Hippocampal formation (tissue), 2 donors: ENCODE results near the gene AGBL1.

Experiments used
- DNase-seq, 2 donors: peaks; one replicate each; lab custom pipeline; 2025; lab: John Stamatoyannopoulos, UW

AGBL1 gene

GRCh38 chr15:86590461-86590860 lies 510.8 kb downstream of the AGBL1 start:
- DNase-seq = no peak

DNA sequence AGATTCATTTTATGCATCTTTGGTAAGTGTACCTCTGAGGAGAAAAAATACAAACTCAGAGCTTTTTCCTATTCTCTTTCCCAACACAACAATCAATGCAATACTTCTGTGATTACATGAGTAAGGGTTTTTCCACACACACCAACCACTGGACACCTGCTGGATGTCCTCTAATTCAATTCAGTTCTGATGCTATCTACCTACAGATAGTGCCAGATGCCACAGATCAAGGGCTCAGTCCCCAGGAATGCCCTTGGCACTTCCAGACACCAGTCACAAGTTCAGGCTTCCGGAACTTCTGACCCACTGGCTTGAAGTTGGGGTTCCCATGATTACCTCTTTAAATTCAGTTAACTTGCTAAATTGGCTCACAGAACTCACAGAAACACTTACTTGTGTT lies 511.5 kb downstream of the AGBL1 start:
- no peak for DNase-seq

- DNase-seq = no peak
Observed at GRCh38 chr15:86591994-86592735, 512.5 kb downstream of the AGBL1 start.

DNA sequence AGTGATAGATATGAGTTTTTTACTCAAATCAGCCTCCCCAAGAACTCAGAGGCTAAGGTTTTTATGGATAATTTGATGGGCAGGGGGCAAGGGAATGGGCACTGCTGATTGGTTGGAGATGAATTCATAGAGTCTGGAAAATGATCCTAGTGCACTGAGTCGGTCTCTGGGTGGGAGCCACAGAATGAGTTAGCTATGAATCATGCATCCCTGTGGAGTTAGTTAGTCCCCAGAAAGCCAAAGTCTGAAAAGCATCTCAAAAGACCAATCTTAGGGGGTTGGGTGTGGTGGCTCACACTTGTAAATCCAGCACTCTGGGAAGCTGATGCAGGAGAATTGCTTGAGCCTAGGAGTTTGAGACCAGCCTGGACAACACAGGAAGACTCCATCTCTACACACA lies 516.1 kb downstream of the AGBL1 start:
- DNase-seq = no peak

- peak in 1 of 2 donors; percentile 10 for DNase-seq
Observed at GRCh38 chr15:86603466-86603865, 523.8 kb downstream of the AGBL1 start.

GRCh38 chr15:86608461-86609205 lies 529.0 kb downstream of the AGBL1 start:
- DNase-seq = no peak

GRCh38 chr15:86609275-86609674 lies 529.6 kb downstream of the AGBL1 start:
- no peak for DNase-seq

DNA sequence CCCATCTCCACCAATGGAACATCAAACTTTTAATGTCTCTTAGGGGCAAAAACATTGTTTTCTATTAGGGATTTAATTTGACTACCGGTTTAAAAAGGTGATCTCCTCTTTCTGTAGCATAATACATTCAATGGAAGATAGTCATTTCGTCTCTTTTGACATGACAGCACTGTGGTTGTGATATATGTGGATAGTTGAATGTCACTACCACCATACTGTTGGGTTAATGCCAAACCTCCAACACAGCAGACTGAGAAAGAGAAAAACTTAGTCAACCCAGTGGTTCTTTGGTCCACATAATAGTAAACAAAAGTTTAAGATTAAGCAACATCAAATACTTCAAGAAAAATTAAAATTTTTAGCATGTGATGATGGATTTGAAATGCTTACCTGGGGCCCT lies 530.4 kb downstream of the AGBL1 start:
- no peak for DNase-seq

- no peak for DNase-seq
Observed at GRCh38 chr15:86611417-86612040, 531.9 kb downstream of the AGBL1 start.

DNA sequence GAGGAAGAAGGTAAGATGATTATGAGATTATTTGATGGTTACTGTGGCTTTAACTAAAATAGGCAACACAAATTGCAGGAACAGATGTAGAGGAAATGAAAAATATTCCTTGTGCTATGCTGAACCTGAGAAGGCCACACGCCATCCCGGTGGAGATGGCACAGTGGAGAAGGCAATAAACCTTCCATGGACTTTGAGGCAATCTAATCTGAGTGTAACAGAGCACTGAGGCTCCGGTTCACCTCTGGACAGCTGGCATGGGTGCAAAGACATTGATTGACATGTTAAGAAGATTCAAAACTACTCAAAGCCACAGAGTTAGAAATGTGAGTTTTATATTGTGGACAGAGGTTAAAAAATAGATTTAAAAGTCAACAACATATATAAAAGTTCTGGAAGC lies 535.7 kb downstream of the AGBL1 start:
- no peak for DNase-seq

- no peak for DNase-seq
Observed at GRCh38 chr15:86615816-86616215, 536.1 kb downstream of the AGBL1 start.

DNA sequence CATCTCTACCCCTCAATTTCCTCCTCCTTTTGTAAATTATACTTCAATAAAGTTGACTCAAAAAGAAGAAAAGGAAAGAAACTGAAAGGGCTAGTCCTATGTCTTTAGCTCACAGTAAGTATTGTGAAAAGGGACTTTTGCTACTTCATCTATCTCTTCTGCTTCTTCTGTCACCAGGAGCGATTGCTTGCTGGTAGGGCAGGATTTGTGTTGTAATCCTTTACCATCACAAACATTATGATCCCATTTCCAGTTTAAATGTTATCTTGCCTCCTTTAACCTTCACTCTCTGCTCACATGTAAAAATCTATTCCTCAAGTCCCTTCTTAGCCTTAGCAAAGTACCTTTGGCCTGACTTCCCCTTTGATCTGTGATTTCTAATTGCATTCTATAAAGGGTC lies 537.1 kb downstream of the AGBL1 start:
- no peak for DNase-seq

DNA sequence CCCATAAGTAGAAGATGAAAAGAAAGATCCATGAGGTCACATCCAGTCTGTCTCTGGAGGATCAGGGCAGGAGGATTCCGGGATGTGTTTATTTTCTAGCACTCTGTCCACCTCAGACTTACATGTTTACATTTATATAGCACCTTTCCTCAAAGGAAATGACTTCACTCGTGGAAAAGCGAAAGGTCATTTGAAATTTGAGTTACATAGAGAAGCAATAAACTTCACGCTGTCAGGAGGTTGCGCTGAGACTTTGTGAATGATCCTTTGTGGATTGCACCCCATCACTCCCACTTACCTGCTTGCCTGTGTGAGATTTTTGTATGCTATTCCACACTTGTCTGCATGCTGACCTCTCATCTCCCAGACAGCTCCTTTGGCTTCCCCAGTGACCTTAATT lies 540.5 kb downstream of the AGBL1 start:
- no peak for DNase-seq

- no peak for DNase-seq
Observed at GRCh38 chr15:86620641-86621349, 541.1 kb downstream of the AGBL1 start.

GRCh38 chr15:86623236-86623635 lies 543.6 kb downstream of the AGBL1 start:
- no peak for DNase-seq

DNA sequence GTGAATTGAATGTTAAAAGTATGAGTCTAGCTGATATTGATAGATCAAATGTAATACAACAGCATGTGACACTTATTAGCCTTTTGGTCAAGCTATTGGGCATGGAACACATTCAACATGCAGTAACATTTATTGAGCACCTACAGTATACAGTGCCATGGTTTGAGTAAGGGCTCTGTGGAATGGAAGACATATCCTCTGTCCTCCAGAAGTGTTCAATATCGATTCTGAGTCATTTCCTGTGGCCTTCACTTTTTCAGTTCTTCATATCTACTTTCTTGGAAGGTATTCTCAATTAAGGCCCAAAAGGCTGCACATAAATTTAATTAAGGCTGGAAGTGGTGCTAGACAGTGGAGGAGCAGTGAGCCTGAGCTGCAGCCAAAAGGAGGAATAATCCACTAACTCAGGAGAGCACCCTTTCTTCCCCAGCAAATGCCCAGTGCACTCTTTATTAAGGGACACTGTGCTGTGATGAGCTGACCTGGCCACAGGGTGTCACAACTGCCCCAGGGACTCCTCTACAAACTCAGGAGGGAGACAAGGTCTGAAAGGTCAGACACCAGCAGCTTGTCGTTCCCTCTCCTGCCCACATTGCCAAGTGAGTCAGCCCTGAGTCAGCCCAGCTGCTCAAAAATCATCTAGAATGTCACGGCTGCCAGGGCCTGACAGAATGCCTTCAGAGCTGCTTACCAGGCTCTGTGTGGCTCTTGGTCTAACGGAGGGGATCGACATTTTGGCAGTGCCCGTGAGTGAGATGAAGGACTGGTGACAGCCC lies 544.8 kb downstream of the AGBL1 start:
- no peak for DNase-seq

DNA sequence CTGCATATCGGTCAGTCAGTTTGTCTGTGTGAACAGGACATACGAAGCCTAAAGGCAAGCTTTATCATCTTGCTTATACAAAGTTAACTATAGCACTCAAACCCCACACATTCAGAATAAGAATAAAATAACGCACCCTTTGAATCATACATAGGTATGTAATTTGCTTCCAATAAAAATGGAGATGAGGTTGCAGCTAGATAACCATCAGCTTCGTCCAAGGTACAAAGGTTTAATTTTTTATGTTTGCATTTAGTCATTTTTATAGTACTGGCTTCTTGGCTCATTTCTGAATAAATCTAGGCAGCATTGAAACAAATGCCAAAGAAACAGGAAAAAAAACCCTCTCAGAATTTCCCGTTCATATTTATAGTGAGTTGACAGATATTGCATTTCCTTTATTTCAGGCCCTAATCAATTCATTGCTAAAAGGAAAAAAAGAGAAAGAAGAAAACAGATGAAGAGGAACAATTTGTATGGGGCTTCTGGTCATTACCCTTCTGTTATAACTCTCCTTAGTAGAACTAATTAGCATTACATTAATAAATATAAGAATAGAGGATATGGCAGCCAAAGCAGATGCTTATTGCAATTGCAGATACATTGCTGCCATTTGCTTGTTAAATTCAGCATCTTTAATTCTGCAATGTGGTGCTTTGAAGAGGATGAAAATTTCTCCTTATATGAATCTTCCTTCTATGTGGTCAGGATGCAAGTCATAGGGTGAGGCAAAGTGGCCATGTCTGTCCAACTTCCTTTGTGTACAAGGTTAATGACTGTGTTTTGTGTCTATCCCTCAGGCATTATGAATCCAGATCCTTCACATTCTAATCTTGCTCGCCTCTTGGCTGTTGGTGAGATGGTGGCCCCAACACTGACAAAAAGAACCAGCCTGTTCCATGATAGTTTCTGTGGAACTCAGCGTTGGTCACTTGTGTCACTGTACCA lies 550.0 kb downstream of the AGBL1 start:
- DNase-seq = no peak

DNA sequence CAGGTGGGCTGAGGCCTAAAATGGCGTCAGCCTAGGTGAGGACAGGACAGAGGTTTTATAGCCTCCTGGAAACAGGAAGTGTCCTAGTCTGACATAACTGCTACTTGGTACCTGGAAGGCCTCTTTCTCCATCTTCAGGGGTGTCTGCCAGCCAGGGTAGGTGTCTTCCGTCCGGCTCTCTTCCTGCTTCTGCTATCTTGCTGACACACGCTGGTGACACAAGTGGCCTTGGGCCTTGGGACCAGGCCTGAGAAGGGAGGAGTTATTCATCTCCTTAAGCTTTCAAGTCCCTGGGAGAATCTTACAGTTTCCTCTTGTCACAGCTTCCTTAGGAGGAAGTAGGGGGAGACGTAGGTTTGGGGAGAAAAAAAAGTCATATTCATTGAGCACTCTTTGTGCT lies 551.3 kb downstream of the AGBL1 start:
- DNase-seq = no peak

DNA sequence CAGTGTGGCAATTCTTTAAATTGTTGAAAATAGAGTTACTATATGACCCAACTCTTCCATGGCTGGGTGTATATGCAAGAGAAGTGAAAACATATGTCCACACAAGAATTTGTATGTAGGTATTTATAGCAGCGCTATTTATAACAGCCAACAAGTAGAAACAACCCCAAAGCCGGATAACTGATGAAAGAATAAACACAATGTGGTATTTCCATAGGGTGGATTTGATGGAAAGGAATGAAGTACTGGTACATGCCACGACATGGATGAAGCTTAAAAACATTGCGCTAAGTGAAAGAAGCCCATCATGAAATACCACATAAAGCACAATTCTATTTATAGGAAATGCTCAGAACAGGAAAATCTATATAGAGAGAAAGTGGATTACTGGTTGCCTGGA lies 554.5 kb downstream of the AGBL1 start:
- no peak for DNase-seq

DNA sequence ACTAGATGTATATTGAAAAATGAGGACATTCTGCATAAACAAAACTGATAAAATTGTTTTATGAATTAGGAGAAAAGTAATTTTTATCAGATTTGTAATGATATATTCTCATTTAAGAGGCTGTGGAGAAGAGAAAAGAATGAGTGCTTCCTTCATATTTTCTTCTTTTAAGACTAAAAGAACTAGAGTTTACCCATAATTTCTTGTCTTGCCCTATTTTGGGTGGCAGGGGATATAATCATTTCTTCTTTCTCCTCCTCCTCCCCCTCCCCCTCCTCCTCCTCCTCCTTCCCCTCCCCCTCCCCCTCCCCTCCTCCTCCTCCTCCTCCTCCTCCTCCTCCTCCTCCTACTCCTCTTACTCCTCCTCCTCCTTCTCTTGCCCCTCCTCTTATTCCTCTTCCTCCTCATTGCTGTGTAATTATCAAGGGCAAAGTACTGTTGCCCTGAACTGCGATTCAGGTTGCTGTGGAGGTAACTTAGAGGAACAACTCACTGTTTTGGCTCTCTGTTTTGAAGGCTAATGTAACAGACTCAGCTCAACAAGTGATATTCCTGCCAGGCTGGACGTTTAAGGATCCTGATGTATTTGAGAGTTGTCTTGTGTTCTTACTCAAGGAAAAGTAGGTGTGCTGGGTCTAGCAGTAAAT lies 555.4 kb downstream of the AGBL1 start:
- no peak for DNase-seq
